A549 (cell line): Measurements from ENCODE around the gene SMARCA4.

ENCODE experiments used
- JUNB ChIP-seq: fragments of >200 bp; sonication (Bioruptor Twin); formaldehyde crosslinking; IDR thresholded peaks from 2 replicates; pipeline ENCODE4 v1.6.1; 2016
- MYC ChIP-seq: IDR thresholded peaks from 2 replicates; pipeline ENCODE4 v1.6.1; 2012; ENCODE audit warnings: mild to moderate bottlenecking, inconsistent platforms, low read length, improper control_type of control experiment, borderline replicate concordance
- POLR2A ChIP-seq: IDR thresholded peaks from 2 replicates; pipeline ENCODE4 v1.6.1; 2012; ENCODE audit warnings: mild to moderate bottlenecking, low read length
- REST ChIP-seq: fragments of 200-600 bp; sonication (generic); IDR thresholded peaks from 2 replicates; pipeline ENCODE4 v1.6.1; 2016; ENCODE audit warnings: antibody characterized with exemption, mild to moderate bottlenecking, moderate library complexity
- SMC3 ChIP-seq: fragments of >200 bp; sonication (Bioruptor Twin); formaldehyde crosslinking; IDR thresholded peaks from 3 replicates; pipeline ENCODE4 v1.6.1; 2018; ENCODE audit warnings: inconsistent platforms
- SREBF2 ChIP-seq: fragments of 450-650 bp; IDR thresholded peaks from 2 replicates; pipeline ENCODE4 v1.6.1; 2014; ENCODE audit warnings: mild to moderate bottlenecking, moderate library complexity
- ZC3H11A ChIP-seq: fragments of 450-650 bp; IDR thresholded peaks from 2 replicates; pipeline ENCODE4 v1.6.1; 2014; ENCODE audit warnings: antibody characterized with exemption, mild to moderate bottlenecking
- TF ChIP-seq, protein P1 (sequence below): fragments of >200 bp; sonication (Bioruptor Twin); formaldehyde crosslinking; IDR thresholded peaks from 3 replicates; pipeline ENCODE4 v1.5.1; 2016

- no peak for TF ChIP-seq SREBF2
- no peak for TF ChIP-seq MYC
- no peak for TF ChIP-seq SMC3
- TF ChIP-seq REST: no peak
- TF ChIP-seq, protein P1, sequence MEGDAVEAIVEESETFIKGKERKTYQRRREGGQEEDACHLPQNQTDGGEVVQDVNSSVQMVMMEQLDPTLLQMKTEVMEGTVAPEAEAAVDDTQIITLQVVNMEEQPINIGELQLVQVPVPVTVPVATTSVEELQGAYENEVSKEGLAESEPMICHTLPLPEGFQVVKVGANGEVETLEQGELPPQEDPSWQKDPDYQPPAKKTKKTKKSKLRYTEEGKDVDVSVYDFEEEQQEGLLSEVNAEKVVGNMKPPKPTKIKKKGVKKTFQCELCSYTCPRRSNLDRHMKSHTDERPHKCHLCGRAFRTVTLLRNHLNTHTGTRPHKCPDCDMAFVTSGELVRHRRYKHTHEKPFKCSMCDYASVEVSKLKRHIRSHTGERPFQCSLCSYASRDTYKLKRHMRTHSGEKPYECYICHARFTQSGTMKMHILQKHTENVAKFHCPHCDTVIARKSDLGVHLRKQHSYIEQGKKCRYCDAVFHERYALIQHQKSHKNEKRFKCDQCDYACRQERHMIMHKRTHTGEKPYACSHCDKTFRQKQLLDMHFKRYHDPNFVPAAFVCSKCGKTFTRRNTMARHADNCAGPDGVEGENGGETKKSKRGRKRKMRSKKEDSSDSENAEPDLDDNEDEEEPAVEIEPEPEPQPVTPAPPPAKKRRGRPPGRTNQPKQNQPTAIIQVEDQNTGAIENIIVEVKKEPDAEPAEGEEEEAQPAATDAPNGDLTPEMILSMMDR: no peak
- TF ChIP-seq ZC3H11A: no peak
- TF ChIP-seq POLR2A: no peak
- no peak for TF ChIP-seq JUNB
These were observed 46.6 kb downstream of the SMARCA4 start for GRCh38 chr19:11007385-11007784.
